Mucosa of gallbladder (tissue), 1 donor: Measurements from ENCODE around the gene USP4. TPM values are rescaled to one million over a fixed set of nuclear protein-coding genes. Genes with fewer than 3 reads are reported as not detected.
"Not testable (repeated sequence)": the region's sequence is repeated elsewhere in the genome, so short reads cannot be mapped to it uniquely, and the experiment has no call there.

ENCODE experiments used
- DNase-seq: peaks from one replicate; pipeline ENCODE4 v3.0.0-alpha.2; 2020; ENCODE audit warnings: low spot score
- total RNA-seq: library from RNA; stranded (reverse); gene quantifications from one replicate; pipeline ENCODE4 v1.2.1, GENCODE V29; 2021
- donor health status: DM: no; HTN: no; CAD: no.

Gene USP4, protein sequence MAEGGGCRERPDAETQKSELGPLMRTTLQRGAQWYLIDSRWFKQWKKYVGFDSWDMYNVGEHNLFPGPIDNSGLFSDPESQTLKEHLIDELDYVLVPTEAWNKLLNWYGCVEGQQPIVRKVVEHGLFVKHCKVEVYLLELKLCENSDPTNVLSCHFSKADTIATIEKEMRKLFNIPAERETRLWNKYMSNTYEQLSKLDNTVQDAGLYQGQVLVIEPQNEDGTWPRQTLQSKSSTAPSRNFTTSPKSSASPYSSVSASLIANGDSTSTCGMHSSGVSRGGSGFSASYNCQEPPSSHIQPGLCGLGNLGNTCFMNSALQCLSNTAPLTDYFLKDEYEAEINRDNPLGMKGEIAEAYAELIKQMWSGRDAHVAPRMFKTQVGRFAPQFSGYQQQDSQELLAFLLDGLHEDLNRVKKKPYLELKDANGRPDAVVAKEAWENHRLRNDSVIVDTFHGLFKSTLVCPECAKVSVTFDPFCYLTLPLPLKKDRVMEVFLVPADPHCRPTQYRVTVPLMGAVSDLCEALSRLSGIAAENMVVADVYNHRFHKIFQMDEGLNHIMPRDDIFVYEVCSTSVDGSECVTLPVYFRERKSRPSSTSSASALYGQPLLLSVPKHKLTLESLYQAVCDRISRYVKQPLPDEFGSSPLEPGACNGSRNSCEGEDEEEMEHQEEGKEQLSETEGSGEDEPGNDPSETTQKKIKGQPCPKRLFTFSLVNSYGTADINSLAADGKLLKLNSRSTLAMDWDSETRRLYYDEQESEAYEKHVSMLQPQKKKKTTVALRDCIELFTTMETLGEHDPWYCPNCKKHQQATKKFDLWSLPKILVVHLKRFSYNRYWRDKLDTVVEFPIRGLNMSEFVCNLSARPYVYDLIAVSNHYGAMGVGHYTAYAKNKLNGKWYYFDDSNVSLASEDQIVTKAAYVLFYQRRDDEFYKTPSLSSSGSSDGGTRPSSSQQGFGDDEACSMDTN
- 60.5 TPM for total RNA-seq

DNA sequence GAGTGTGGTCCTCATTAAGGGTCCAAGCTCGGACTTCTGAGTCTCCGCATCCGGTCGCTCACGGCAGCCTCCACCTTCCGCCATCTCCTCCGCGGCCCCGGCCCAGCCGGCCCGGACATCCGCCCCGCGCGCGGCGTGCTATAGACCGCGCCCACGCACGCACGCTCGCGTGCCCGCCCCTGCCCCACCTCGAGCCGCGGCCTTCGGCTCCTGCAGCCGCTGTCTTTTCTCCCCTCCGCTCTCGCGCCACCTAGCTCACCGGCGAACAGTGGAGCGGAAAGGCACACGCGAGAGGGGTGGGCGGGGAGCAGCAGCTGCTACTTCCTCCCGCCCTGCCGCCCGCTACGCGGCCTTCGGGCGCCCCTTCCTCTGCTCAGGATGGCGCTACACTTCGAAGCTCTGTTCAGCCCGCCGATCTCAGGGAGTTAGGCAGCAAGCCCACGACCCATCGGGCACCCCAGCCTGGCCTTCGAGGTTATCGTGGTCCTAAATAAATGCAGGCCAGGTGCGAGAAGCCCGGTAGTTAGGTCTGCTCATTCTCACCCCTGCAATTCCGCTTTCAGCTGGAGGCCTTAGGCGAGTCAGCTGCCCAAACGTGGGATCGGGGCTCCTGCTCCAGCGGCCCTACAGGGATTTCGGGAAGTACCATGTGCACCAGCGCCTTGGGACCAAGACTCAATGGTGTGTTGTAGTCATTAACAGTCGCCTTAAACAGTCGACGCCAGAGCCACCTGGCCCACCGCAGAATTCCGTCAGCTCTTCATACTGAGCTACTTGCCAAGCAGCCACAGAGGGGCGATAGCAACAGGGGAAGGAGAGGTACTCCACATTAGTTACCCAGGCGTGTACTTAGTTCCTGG lies at the start of gene USP4:
USP4 (minus strand) TSS at position 113 of the 860 bp plus-strand sequence; CDS start at position 84, 29 bp downstream.
- DNase-seq, result peak; percentile 92

DNA sequence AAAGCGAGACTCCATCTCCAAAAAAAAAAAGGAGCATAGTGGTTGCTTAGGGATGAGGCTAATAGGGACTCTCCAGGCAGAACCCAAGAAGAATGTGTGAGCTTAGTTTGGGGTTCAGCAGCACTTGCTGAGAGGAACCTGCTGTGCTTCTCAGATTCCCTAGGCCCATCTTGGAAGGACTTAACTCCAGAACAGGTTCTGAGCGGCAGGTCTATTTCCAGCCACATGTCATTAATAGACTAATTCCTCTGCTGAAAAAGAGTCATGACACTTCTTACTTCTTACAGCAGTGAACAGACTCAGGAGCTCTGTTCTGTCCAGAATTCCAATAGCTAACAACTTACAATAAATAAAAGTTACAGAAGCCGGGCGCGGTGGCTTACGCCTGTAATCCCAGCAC lies 49.4 kb upstream of the USP4 start:
- DNase-seq, result no peak

DNA sequence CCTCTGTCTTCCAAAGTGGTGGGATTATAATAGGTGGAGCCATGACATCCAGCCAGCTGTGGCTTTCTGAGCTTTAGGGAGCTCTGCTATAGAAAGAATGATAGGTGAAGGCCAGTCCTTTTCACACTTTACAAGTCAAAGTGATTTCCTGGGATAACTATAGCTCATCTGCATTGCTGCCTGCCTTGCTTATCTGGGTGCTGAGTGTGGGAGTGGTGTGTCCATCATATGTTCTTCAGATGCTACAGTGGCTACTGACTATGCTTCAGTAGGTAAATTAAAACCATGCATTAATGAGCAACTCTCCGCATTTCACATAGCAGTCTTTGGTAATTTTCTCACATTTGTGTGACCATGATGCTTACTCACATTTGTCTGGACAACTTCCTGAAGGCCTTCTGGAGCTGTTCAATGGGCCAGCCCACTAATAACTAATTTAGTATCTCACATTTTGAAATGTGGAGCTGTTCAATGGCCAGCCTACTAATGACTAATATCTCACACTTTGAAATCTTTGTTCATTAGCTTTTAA lies 48.5 kb upstream of the USP4 start:
- no peak for DNase-seq

DNA sequence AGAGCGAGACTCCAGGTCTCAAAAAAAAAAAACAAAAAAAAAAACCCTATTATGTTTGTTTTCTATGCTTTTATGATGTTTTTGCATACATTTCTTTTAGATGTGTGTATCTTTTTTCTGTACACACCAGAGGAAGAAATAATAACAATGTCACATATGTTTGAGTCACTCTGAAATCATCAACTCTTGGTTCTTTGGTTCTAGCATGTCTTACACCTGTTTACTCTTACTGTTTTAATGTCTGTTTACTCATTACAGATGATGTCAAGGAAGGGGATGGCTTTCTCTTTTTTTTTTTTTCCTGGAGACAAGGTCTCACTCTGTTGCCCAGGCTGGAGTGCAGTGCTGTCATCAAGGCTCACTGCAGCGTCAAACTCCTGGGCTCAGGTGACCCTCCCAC lies 47.9 kb upstream of the USP4 start:
- no peak for DNase-seq

DNA sequence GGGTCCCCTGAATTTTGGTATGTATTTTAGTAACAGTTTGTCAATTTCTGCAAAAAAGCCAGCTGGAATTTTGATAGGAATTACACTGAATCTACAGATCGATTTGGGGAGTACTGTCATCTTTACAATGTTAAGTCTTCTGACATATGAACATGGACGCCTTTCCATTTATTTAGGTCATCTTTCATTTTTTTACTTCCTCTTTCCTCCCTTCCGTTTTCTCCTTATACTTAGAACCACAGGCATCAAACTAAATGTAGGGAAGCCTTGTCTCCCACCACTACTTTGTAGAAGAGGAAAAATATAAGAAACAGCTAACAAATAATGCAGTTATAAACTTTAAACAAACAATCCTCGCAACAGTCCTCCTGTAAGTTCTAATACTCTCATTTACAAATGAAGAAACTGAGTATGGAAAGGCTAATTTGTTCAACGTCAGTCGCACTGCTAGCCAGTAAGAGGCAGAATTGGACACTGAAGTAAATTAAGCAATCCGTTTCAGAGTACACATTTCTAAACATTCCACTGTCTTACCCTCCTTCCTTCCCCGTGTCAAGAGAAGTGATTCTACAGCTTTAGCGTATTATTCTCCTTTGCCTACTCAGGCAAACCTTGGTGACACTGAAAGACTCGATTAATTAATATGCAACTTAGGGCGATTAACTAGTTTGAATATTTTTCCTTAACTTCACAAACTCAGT lies 46.4 kb upstream of the USP4 start:
- DNase-seq, result no peak

DNA sequence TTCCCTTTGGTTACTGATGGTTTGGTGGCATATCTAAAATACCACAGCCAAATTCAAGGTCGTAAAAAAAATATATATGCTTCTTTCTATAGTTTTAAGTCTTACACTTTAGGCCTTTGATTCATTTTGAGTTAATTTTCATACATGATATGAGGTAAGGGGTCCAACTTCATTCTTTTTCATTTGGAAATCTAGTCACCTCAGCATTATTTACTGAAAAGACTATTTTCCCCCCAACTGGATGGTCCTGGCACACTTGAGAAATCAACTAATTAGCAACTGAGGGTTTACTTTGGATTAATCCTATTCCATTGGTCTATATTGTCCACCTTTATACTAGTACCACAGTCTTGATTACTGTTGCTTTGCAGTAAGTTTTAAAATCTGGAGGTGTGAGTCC lies 45.8 kb upstream of the USP4 start:
- DNase-seq, result no peak

DNA sequence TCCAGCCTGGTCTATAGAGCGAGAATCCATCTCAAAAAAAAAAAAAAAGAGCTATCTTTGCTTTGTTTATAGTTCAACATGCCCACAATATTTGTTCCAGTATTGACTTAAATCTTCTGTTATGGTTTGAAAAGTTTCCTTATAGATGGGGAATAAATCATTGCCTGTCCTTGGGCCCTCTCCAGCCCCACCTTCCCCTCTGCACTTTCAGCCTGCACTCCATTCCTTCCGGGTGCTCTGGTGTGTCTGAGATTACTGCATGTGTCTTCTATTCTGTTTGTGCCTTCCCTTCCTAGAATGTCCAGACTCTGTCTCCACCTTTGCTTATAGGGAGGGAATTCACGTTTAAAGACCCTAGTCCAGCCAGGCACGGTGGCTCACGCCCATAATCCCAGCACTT lies 43.5 kb upstream of the USP4 start:
- no peak for DNase-seq

DNA sequence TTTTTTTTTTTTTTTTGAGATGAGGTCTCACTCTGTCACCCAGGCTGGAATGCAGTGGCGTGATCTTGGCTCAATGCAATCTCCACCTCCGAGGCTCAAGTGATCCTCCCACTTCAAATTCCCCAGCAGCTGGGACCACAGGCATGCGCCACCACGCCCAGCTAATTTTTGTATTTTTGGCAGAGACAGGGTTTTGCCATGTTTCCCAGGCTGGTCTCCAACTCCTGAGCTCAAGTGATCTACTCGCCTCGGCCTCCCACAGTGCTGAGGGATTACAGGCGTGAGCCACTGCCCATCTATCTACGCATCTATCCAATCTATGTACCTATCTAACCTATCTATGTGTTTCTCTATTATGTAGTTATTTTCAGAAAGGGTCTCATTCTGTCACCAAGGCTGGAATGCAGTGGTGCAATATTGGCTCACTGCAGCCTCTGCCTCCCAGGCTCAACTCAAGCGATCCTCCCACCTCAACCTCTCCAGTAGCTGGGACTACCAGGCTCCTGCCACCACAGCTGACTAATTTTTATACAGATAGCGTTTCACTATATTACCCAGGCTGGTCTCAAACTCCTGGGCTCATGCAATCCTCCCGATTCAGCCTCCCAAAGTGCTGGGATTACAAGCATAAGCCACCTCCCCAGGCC lies 38.5 kb upstream of the USP4 start:
- DNase-seq, result peak; percentile 14

DNA sequence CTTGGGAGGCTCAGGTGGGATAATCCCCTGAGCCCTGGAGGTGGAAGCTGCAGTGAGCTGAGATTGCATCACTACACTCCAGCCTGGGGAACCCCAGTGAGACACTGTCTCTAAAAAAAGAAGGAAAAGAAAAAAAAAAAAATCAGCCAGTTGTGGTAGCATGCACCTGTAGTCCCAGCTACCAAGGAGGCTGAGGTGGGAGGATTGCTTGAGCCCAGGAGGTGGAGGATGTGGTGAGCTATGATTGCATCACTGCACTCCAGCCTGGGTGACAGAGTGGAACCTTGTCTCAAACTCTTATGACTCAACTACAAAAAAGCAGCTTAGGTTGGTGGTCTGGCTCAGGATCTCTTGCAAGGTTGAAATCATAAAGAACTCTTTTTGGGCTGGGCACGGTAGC lies 37.6 kb upstream of the USP4 start:
- no peak for DNase-seq

DNA sequence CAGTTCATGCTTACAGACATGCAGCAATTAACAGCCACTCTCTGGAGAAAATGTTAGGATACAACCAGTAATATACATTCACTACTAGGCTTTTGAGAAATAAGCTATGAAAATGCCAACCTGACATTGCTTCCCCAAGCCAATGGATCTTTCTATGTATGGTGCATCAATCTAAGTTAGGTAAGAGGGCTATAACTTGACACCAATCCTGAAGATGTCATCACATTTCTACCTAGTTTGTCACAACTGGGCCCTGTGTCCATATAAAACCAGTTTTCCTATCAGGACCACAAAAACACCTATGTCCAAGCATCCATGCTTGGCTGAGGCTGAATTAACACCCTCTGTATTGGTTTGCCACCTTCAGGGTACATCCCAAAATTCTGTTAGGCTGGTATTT lies 32.1 kb upstream of the USP4 start:
- no peak for DNase-seq

DNA sequence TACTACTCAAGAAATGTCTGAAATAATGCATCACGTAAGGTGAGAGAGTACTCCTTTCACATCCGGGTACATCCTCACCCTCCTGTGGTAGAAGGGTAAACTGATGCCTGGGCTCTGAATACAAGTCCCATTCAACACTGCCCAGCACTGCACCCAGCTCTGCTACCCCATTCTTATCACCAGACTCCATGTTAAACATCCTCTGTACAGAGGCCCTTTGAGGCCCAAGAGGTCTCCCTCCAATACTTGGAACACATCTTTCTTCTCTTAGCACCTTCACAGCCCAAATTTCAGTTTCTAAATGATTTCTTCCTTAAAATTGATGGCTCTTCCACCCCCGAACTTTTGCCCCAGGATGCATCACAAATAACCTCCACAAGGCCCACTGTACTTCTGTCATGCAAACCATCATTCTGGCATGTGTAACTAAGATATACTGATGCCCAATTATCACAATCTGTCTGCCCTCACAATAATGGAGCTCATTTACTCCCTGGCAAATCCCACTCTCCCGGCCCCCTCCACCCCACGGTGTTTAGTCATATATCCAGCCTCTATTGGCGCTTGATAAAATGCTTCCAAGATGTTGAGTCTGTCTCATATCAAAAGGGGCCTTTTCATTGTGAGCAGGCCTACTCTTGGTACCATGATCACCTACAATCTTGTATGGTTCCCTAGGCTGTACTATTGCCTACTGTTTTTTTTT lies 30.9 kb upstream of the USP4 start:
- DNase-seq, result no peak

DNA sequence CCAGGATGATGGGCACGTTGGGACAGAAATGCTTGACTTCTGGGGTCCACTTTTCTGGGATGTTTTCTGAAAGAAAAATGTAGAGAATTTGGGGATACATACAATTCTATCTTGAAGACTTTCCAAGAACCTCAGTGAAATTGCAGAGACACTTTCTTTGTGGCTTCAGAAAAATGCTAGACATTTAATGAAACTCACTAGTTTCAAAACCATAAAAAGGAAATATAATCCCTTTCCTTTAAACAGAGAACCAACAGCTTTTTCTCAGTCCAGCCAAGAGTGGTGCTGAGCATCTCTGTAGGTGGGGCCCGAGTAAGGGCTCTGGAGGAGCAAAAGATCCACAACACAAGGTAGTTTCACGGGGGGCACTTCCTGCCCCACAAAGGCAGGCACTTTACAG lies 22.7 kb upstream of the USP4 start:
- no peak for DNase-seq

DNA sequence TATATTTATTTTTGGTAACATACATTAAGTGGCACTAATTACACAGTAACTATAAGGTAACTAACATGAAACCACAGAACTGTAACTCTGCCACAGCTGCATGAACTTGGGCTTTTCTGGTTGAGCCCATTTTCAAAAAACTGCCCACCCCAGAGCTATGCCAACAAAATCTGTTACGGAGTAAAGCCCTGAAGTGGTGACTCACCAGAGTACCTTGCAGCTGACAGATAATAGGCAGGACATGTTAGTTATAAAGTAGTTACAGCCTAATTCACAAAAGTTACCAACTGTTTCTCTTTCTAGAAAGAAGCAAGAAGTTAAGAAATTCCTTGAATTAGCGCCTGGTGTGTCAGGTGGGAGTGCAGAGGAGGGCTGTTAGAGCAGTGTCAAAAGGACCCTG lies 19.8 kb upstream of the USP4 start:
- DNase-seq, result no peak

DNA sequence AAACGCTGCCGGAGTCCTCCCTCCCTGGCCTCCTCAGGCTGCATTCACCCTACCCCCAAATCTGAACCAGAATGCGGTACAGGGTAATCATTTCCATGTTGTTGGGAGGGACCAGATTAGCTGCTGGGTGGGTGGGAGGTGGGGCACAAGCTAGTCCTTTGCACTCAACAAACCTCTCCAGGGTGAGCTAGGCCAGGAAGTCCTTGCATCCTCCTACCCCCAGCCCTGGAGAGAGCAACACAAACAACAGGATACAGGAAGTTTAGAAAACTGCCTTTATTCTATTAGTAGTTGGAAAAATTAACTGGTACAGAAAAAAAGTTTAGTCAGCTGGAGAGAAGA lies 19.0 kb upstream of the USP4 start:
- DNase-seq, result no peak

DNA sequence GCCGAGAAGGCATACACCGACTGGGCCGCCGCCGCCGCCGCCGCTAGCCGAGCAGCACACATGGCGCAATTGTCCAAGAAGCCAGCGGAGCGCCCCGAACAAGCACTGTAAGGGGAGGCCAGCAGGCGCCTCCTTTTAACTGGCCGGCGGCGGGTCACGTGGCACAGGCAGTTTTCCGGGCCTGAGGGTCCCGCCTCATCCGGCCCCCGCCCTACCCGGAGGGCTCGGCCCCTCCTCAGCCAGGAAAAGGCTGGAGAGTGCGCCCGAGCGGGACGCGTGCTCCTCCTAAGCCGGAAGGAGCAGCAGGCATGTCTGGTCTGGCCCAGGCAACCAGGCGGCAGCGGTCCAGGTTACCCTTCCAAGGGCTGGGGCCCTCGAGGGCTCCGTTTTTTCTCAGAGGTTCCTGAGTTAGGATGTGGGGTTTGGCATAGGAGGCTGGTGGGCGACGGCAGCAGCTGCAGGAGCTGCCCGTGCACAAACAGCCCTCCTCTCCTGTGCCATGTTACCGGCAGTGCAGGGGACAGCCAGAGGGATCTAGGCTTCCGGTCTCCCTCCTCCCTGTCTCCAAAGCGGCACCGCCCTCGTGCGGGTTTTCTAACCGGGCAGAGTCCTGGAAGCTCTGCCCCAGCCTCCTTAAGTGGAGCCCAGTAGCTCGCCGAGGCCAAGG lies 18.5 kb upstream of the USP4 start, which contains the start of gene GPX1:
GPX1 (minus strand) TSS at position 137 of the 667 bp plus-strand sequence; CDS start at position 62, 75 bp downstream.
- DNase-seq, result peak; percentile 96

DNA sequence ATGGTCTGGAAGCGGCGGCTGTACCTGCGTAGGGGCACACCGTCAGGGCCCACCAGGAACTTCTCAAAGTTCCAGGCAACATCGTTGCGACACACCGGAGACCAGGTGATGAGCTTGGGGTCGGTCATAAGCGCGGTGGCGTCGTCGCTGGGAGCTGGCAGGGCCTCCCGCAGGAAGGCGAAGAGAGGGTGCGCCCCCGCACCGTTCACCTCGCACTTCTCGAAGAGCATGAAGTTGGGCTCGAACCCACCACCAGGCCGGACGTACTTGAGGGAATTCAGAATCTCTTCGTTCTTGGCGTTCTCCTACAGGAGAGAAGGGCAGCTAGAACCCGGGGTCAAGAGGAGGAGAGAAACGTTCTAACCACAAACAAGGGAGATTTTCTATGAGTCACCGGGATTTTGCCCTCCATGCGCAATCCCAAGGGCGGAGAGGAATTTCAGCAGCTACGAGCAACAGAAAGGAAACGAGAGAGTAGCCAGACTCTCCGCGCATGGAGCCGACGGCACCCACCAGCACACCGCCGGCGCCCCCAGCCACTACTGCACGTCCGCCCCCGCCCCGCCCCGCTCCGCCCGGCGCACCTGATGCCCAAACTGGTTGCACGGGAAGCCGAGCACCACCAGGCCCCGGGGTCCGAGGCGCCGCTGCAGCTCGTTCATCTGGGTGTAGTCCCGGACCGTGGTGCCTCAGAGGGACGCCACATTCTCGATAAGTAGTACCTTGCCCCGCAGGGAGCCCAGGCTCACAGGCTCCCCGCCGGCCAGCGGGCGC lies 17.8 kb upstream of the USP4 start:
- peak; percentile 20 for DNase-seq

DNA sequence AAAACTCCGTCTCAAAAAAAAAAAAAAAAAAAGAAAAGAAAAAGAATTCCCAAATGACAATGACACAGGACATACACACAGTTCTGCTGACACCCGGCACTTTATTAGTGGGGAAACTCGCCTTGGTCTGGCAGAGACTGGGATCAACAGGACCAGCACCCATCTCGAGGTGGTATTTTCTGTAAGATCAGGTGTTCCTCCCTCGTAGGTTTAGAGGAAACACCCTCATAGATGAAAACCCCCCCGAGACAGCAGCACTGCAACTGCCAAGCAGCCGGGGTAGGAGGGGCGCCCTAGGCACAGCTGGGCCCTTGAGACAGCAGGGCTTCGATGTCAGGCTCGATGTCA lies 17.2 kb upstream of the USP4 start:
- not testable (repeated sequence) for DNase-seq

DNA sequence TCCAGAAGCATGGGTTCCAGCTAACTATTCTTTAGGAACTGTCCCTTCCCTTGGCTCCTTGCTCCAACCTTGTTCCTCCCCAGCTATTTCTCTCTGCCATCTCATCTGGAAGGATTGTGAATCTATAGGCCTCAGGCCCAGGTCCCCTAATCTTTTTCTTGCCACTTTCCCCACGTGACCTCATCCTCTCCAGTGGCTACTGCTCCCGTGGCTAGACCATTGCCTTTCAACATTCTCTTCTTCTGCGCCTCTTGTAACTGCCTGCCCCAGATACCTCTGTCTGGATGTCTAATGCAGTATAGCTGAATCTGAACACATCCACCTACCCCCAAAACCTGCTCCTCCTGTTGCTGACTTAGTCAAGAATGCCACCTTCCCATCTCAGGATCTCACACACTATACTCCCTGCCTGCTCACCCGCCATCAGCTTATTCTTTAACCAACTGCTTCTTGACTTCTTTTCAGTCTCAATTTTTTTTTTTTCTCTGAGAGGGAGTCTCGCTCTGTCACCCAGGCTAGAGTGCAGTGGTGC lies 13.1 kb upstream of the USP4 start:
- no peak for DNase-seq
